Activated CD4-positive, CD25-positive, alpha-beta regulatory T cell (primary cell): ENCODE data around the gene TMEM123.

ENCODE experiments used
- DNase-seq, 4 experiments: peaks; one replicate each; lab custom pipeline; 2025; lab: John Stamatoyannopoulos, UW

Gene TMEM123

DNA sequence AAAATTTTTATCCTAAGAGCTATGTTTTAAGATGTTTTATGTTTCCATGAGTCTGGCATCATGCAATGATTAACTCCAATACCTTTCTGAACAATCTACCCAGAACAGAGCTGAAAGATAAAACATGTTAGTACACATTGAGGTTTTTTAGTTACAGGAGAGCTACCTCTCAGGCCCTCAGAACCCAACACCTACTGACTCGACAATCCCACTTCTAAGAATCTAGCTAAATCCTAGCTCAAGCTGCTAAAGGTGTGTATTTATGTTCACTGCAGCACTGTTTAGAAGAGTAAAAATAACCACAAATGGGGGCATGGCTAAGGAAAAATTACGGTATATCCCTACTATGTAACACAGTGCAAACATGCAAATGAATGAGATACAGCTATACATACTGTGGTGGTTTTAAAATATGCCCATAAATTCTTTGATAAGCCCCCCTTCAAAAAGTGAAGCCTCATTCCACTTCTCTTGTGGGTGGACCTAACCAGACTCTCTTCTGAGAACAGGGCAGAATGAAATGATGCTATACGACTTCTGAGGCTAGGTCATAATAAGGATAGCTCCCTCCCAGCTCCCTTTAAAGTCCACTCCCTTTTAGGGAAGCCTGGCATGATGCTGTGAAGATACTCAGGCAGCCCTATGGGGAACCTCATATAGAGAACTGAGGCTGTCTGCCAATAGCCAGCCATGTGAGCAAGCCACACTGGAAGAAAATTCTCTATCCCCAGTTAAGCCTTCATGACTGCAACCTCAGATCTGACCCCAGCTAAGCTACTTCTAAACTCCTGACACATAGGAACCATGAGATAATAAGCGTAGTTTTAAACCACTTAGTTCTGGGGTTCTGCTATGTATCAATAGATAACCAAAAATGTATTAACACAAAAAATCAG is 29.5 kb downstream of the TMEM123 start:
- no peak for DNase-seq

DNA sequence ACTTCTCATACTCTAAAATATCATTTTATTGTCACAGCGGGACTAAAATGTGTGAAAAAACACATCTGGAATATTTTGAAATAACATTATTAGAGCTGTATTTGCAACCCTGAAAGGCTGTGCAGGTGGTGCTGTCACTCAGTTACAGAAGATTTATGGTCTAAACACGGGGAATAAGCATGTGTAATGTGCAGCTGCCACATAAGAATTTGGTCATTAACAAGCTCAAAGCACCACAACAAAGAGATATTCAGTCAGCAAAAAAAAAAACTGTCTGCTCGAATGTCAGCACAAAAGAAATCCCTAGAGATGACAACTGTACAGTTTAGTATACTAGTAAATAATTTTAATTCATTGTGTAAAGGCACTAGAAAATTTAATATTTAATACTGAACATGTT is 31.3 kb downstream of the TMEM123 start:
- no peak for DNase-seq

DNA sequence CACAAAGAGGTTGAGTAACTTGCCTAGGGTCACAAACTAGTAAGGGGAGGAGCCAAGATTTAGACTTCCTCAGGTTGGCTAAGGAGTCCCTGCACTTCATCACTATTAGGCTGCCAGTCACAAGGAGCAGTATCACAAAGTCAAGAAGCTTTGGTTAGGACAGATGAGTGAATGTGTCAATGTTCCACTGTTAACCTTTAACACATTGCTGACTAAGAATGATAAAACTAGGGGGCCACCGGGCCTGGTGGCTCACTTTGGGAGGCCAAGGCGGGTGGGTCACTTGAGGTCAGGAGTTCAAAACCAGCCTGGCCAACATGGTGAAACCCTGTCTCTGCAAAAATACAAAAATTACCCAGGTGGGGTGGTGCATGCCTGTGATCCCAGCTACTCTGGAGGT is 32.0 kb downstream of the TMEM123 start:
- DNase-seq, result no peak

DNA sequence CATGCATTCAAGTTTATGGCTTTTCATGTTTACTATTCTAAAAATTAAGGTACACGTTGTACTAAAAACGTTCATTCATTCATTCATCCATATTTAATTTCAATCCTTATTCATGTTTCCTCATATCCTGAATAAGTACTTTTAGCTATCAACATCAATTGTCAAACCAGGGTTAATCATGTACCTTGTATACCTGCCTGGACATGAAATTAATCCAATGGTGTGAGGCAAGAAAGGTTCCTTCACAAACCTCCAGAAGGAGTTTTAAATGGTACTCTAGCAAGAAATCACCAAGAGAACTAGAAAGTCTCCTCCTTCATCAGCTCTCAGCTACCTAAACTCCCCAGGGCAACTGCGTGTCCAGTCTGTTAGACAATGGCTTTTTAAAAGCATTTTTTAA is 33.4 kb downstream of the TMEM123 start:
- DNase-seq, result no peak

DNA sequence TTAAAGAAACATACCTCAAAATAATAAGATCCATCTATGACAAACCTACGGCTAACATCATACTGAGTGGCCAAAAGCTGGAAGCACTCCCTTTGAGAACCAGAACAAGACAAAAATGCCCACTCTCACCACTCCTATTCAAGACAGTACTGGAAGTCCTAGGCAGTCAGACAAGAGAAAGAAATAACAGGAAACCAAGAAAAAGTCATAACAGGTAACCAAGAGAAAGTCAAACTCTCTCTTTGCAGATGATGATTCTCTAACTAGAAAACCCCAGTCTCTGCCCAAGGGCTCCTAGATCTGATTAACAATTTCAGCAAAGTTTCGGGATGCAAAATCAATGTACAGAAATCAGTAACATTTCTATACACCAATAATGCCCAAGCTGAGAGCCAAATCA is 35.6 kb downstream of the TMEM123 start:
- DNase-seq, result no peak

DNA sequence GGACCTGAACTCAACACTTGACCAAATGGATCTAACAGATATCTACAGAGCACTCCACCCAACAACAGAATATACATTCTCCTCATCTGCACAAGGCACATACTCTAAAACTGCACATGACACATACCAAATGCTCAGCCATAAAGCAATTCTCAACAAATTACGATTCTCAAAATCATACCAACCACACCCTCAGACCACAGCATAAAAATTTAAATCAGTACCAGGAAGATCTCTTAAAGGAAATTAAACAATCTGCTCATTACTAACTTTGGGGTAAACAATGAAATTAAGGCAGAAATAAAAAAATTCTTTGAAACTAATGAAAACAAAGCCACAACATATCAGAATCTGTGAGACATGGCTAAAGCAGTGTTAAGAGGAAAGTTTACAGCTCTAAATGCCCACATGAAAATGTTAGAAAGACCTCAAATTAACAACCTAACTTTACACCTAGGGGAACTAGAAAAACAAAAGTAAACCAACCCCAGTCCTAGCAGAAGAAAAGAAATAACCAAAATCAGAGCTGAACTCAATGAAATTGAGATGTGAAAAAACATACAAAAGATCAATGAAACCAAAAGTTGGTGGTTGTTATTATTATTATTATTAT is 37.2 kb downstream of the TMEM123 start:
- DNase-seq, result no peak

DNA sequence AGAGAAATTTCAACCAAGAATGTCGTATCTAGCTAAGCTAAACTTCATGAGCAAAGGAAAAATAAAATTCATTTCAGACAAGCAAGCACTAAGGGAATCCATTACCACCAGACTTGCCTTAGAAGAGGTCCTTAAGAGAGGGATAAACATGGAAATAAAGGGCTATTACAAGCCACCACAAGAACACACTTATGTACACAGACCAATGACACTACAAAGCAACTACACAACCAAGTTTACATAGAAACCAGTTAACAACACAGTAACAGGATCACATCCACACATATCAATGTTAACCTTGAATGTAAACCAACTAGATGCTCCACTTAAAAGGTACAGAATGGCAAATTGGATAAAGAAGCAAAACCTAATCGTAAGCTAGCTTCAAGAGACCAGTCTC is 38.0 kb downstream of the TMEM123 start:
- no peak for DNase-seq

DNA sequence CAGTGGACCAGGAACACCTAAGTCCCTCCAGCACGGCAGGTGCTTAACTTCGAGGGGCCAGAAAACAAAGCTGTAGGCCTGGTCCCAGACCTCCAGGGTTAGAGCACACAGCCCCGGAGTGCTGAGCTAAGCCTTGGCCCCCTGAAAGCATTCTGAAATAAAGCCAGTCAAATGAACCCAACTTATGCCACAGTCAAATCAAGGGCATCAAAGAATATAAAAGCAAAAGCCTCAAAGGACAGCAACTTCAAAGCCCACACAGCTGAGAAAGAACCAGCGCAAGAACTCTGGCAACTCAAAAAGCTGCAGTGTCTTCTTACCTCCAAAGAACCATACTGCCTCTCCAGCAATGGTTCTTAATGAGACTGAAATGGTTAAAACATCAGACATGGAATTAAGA is 39.1 kb downstream of the TMEM123 start:
- no peak for DNase-seq

DNA sequence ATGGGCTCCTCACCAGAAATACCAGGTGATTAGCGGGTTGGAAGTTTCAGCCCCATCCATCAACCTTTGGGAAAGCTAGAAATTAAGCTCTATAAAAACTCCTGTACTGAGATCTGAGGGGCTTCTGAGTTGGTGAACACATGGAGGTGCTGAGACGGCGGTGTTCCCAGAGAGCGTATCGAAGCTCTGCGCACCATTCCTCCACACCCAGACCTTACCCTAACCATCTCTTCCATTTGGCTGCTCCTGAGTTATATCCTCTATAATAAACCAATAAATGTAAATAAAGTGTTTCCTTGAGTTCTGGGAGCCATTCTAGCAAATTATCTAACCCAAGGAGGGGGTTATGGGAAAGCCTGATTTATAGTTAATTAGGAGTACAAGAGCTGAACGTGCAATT is 41.4 kb downstream of the TMEM123 start:
- DNase-seq, result no peak

DNA sequence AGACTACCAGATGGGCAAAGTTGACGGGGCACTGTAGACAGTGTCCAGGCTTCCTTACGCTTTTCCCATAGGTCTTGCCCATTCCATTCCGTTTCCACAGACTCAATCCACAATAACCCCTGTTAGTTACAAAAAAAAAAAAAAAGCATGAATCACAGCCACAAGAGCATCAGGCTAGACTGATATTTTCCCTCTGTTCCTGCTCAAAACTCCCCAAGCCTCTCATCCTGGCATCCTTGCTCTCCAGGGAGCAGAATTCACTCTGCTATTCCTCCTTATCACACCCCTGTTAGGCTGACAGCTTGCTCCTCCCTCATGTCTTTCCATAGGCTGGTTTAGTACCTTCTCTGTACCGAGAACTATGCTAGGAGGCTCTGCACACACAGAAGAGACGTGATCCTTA is 42.2 kb downstream of the TMEM123 start:
- DNase-seq, result no peak

DNA sequence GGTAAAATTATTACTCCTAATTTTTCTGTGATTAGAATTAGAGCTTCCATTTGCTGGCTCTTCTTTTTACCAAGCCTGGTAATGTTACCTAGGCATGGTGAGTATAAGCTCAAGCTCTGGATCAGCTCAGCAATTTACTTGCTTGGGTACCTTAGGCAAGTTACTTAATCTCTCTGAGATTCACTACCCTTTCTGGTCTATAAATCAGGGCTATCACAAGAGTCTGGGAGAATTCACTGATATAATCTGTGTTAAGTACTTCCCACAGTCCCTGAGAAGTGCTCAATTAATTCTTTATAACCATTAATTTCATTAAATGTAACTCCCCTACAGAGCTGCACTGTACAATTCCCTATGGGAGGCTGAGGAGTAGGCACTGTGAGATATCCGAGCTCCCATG is 44.2 kb downstream of the TMEM123 start:
- DNase-seq, result no peak

DNA sequence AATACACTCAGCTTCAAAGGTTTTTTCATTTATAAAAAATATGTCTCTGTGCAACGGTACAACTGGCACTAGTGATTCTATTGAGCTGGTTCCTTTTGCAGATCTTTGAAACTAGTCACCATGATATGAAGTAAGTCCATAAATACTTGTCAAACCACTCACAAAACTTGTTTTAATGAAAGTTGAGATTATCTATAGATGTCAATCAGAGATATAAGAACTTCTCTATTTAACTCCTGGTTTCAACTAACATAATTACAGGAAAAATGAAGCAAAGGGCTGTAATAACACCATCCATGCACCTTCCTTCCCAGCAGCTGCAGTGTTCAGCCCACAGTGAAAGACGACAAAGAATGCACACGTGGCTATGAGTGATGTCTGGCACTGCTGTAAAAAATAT is 44.7 kb downstream of the TMEM123 start:
- no peak for DNase-seq

DNA sequence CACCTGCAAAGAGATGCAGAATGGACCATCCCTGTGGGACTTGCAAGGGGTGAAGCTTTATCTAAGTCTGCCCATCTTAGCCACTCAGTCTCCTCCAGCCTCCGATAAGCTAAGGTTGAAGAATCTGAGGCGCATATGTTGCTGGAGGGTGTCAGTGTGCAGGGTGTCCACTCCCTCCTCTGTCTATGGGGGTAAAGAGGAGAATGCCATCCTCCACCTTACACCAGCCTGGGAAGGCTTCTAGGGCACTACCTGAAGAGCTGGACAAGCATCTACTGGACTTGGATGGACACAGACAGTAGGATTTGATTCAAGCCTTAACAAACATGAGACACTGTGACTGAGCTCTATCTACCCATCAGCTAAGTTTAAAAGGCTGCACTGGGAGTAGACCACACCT is 46.5 kb downstream of the TMEM123 start:
- no peak for DNase-seq

DNA sequence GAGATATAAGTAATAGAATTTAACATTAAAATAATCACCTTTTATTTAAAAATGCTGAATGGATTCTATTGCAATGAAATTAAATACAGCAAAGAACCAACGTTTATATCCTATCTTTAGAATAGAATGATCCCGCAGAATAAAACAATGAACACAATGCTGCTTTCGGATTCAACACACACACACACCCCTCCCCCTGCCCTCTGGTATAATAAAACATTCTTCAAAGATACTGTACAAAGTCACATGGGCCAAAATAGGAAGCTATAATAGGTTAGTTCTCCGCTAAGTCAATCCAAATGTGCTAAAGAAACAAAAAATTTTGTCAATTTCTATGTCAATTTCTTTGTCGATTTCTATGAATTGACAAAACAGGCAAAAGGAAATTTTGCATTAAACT is 47.1 kb downstream of the TMEM123 start:
- DNase-seq, result no peak

DNA sequence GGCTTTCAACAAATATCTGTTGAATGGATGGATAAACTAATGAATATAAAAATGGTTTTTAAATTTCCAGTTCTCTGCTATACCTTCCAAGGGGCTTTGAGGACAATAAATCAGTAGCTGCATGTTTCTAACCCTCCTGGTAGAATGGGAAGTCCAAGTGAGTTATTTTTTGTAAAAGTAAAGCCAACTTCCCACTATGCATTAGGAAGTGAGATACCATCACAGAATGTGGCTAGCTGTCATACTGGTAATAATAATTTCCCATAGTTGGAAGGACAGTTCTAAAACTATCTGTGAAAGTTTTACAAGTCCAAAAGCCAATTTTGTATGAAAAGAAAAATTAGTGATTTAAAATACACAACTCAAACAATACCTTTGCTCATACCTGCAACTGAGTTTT is 50.0 kb downstream of the TMEM123 start:
- DNase-seq, result no peak

DNA sequence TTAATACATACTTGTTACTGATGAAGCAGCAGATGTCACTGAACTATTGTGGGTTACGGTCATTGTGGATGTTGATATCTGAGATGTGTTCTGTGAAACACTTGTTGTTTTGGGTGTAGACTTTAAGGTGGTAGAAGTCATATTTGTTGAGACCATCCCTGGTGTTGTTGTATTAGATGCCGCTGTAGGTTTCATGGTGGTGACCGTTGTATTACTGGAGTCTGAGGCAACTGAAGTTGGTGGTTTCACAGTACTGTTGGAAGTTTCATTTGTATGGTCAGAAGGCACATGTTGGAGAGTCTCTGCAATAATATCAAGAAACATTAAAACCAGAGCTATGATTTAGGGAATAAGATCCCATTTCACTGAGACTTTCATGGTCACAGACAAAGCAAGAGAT is 50.7 kb downstream of the TMEM123 start:
- no peak for DNase-seq

DNA sequence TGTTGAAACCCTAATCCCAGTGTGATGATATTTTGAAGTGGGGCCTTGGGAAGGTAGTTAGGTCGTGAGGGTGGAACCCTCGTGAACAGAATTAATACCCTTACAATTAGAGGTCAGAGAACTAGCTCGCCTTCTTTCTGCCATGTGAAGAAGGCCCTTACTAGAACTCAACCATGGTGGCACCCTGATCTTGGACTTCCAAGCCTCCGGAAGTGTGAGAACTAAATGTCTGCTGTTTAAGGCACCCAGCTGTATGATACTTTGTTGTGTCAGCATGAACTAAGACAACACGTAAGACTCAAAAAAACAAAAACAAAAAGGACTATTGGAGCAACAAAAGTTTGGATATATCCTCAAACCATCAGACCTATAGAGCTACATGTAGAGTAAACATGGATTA is 52.0 kb downstream of the TMEM123 start:
- no peak for DNase-seq

DNA sequence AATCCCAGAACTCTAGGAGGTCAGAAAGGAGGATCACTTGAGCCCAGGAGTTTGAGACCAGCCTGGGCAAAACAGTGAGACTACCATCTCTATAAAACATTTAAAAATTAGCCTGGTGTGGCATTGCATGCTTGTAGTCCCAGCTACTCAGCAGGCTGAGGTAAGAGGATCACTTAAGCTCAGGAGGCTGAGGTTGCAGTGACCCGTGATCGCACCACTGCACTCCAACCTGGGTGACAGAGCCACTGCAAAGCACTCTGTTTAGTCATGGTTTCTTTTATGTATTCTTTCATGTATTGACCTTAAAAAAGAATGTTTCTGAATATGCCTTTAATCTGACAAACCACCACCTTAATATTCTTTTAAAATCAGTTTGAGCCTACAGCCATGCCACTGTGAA is 53.4 kb downstream of the TMEM123 start:
- no peak for DNase-seq

DNA sequence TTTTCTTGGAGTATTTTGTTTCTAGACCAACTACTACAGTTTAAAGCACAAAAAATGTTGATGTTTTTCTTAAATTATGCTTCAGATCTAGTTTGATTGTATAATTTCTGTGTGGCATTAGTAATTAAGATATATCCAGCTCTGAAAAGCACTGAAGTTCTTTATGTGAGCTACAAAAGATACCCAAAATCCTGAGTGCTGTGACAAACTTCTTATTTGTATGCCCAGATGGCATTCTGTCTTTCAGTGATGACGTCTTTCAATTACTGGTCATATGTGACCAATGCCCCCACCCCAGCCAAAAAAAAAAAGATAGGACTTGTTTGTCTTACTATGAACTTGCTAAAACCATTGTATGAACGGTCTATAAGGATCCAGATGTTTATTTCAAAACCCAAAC is 54.3 kb downstream of the TMEM123 start:
- no peak for DNase-seq

DNA sequence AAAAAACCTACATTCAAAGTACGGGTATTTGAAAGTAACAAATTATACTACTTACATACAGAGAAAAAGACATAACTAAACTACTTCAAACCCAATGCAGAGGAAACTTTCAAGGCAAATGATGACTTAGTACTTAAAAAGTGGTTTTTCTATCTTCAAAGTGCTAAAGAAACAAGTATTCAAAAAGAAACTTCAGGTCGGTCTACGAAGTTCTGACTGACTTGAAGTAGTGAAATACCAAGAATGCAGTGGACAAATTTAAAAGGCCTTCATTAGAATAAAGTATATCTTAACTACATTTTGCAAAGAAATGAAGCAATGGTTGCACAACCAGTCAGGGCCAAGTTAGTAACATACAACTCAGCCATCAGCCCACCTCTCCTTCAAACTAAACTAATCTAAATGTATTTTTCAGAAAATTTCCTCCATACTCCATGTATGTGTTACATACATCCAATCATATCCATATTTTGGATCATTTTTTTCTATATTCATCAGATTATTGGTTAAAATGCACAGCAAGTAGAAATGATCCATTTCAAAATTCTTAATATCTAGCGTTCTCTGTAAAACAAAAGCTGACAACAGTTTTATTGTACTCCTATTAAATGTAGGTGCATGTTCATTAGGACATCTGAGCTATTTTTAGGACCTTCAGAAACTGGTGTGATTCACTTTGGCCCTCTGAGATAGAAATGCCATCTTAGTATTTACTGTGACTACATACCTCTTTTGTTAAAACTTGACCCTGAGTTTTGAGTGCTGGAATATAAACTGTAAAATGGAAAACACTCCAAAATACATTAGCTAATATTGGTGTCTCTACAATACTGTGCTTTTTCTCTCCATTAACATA is 55.6 kb downstream of the TMEM123 start:
- no peak for DNase-seq

DNA sequence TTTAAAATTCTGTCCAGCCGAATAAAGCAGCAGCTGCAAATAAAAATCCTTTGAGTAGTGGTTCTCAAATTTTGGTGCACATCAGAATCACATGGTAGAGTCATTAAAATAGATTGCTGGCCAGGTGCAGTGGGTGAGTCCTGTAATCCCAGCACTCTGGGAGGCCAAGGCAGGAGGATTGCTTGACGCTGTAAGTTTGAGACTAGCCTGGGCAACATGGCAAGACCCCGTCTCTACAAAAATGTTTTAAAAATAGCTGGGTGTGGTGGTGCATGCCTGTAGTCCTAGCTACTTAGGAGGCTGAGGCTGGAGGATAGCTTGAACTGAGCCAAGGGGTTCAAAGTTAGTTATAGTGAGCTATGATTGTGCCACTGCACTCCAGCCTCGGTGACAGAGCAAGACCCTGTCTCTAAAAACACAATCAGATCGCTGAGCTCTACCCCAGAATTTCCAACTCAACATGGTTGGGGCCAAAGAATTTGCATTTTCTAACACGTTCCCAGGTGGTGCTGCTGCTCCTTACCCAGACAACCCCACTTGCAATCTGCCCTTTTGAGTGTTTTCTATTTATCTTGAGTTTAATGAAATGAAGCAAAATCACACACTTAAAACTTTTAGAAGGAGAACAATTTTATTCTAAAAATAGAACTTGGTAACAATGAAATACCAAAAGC is 56.7 kb downstream of the TMEM123 start:
- no peak for DNase-seq

DNA sequence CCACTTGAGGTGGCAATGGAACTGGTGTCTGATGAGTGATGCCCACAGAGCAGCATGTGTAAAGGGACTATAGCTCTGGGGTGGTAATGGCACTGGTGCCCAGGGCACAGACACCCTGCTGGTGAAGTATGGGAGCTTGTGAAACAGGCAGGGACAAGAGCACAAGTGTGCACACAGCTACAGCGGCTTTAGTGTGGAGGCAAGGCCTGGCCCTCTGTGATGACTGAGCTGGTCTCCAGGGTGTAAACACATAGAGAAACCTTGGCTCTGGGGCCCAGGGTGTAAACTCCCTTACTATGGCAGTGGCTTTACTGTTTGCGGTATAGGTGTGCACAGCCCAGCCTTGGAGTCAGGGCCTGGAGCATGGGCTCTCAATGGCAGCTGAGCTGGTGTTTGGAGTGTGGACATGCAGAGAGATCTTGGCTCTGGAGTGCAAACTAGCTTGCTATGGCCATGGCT is 59.3 kb downstream of the TMEM123 start:
- no peak for DNase-seq
